ENCODE data around the gene PTPRU.

The PTPRU gene

GRCh38 chr1:29289493-29289892 lies 53.2 kb downstream of the PTPRU start (continued):
- no peak for TF ChIP-seq TSHZ2 (CRISPR knock-in tag; IDR thresholded peaks at IDR 0.05)
- TF ChIP-seq ZFP30 (CRISPR knock-in tag; IDR thresholded peaks at IDR 0.05), result no peak

GRCh38 chr1:29290414-29290985 lies 54.2 kb downstream of the PTPRU start:
- no peak for TF ChIP-seq ZFP30 (CRISPR knock-in tag; IDR thresholded peaks at IDR 0.05)
- no peak for TF ChIP-seq ZNF8 (CRISPR knock-in tag; IDR thresholded peaks at IDR 0.05)
- no peak for TF ChIP-seq TCF4 (CRISPR knock-in tag; IDR thresholded peaks at IDR 0.05; ENCODE audit: borderline replicate concordance)
- TF ChIP-seq RARB (CRISPR knock-in tag; IDR thresholded peaks at IDR 0.05), result no peak
- no peak for TF ChIP-seq OSR1 (CRISPR knock-in tag; IDR thresholded peaks at IDR 0.05)
- TF ChIP-seq TOX (CRISPR knock-in tag; IDR thresholded peaks at IDR 0.05; ENCODE audit: borderline replicate concordance), result no peak
- TF ChIP-seq BACH2 (CRISPR knock-in tag; IDR thresholded peaks at IDR 0.05; ENCODE audit: borderline replicate concordance), result no peak
- TF ChIP-seq PATZ1 (CRISPR knock-in tag; IDR thresholded peaks at IDR 0.05; ENCODE audit: borderline replicate concordance), result no peak
- TF ChIP-seq ISL1 (CRISPR knock-in tag; IDR thresholded peaks at IDR 0.05), result no peak
- no peak for TF ChIP-seq CSDC2 (CRISPR knock-in tag; IDR thresholded peaks at IDR 0.05)
- no peak for TF ChIP-seq ZFP3 (CRISPR knock-in tag; IDR thresholded peaks at IDR 0.05)
- TF ChIP-seq ESRRG (CRISPR knock-in tag; IDR thresholded peaks at IDR 0.05), result no peak
- no peak for TF ChIP-seq CSRNP3 (CRISPR knock-in tag; IDR thresholded peaks at IDR 0.05)
- no peak for TF ChIP-seq ZNF70 (CRISPR knock-in tag; IDR thresholded peaks at IDR 0.05)
- no peak for TF ChIP-seq ZC3H10 (CRISPR knock-in tag; IDR thresholded peaks at IDR 0.05)
- TF ChIP-seq GLIS3 (CRISPR knock-in tag; IDR thresholded peaks at IDR 0.05), result no peak
- TF ChIP-seq PPARA (CRISPR knock-in tag; IDR thresholded peaks at IDR 0.05; ENCODE audit: borderline replicate concordance), result no peak
- no peak for TF ChIP-seq ZNF565 (CRISPR knock-in tag; conservative IDR thresholded peaks at IDR 0.05; ENCODE audit: low read depth)
- ATAC-seq, result peak; percentile 21; the same call in 2 of the 3 replicates

- TF ChIP-seq PPARA (CRISPR knock-in tag; IDR thresholded peaks at IDR 0.05; ENCODE audit: borderline replicate concordance) (no peak), GLIS3 (CRISPR knock-in tag; IDR thresholded peaks at IDR 0.05) (no peak), PATZ1 (CRISPR knock-in tag; IDR thresholded peaks at IDR 0.05; ENCODE audit: borderline replicate concordance) (no peak), ZNF565 (CRISPR knock-in tag; conservative IDR thresholded peaks at IDR 0.05; ENCODE audit: low read depth) (no peak), ZFP3 (CRISPR knock-in tag; IDR thresholded peaks at IDR 0.05) (no peak), ZC3H10 (CRISPR knock-in tag; IDR thresholded peaks at IDR 0.05) (no peak), CREB5 (CRISPR knock-in tag; IDR thresholded peaks at IDR 0.05; ENCODE audit: low read depth) (no peak), ZFP30 (CRISPR knock-in tag; IDR thresholded peaks at IDR 0.05) (no peak), ZNF70 (CRISPR knock-in tag; IDR thresholded peaks at IDR 0.05) (no peak), ARNTL (CRISPR knock-in tag; IDR thresholded peaks at IDR 0.05; ENCODE audit: borderline replicate concordance, low read depth) (no peak), BACH2 (CRISPR knock-in tag; IDR thresholded peaks at IDR 0.05; ENCODE audit: borderline replicate concordance) (no peak), ISL1 (CRISPR knock-in tag; IDR thresholded peaks at IDR 0.05) (no peak), ZNF8 (CRISPR knock-in tag; IDR thresholded peaks at IDR 0.05) (no peak), OSR1 (CRISPR knock-in tag; IDR thresholded peaks at IDR 0.05) (no peak), TSHZ2 (CRISPR knock-in tag; IDR thresholded peaks at IDR 0.05) (no peak), CSDC2 (CRISPR knock-in tag; IDR thresholded peaks at IDR 0.05) (no peak), TCF4 (CRISPR knock-in tag; IDR thresholded peaks at IDR 0.05; ENCODE audit: borderline replicate concordance) (no peak), POU6F1 (CRISPR knock-in tag; IDR thresholded peaks at IDR 0.05; ENCODE audit: borderline replicate concordance, low read depth) (no peak)
- no peak; the same call in 2 of the 3 replicates for ATAC-seq
Measured at GRCh38 chr1:29291756-29292155, 55.4 kb downstream of the PTPRU start.

All from SK-N-SH treated with all-trans-retinoic acid at 6 μM for 48 hours (cell line).